Stimulated activated CD8-positive, alpha-beta memory T cell treated with anti-CD3 and anti-CD28 coated beads, Interleukin-15, amount 100 ng/mL, for 4 hours (primary cell): ENCODE results near the gene HNRNPC.
"Not testable (repeated sequence)": the region's sequence is repeated elsewhere in the genome, so short reads cannot be mapped to it uniquely, and the experiment has no call there.

Source experiments
- DNase-seq, 2 donors: peaks; one replicate each; pipeline ENCODE4 v3.0.0-alpha.2; 2020; ENCODE audit warnings: low read depth in 2 of 2

The HNRNPC gene

GRCh38 chr14:21192875-21193535 lies 76.2 kb downstream of the HNRNPC start:
- no peak for DNase-seq

- no peak for DNase-seq
These were observed 76.8 kb downstream of the HNRNPC start for GRCh38 chr14:21192447-21192822.

- DNase-seq = peak; percentile 18 to 20
These were observed 77.3 kb downstream of the HNRNPC start for GRCh38 chr14:21191809-21192446.

GRCh38 chr14:21191261-21191808 lies 77.9 kb downstream of the HNRNPC start:
- DNase-seq = no peak

- no peak for DNase-seq
These were observed 83.8 kb downstream of the HNRNPC start for GRCh38 chr14:21185491-21185890.

GRCh38 chr14:21184254-21184653 lies 85.0 kb downstream of the HNRNPC start:
- DNase-seq = no peak

GRCh38 chr14:21182166-21182565 lies 87.1 kb downstream of the HNRNPC start:
- no peak for DNase-seq

- no peak for DNase-seq
These were observed 98.1 kb downstream of the HNRNPC start for GRCh38 chr14:21171128-21171527.

GRCh38 chr14:21169573-21169972 lies 99.7 kb downstream of the HNRNPC start:
- DNase-seq = no peak

GRCh38 chr14:21168055-21168454 lies 101.2 kb downstream of the HNRNPC start:
- DNase-seq = no peak

GRCh38 chr14:21165670-21166069 lies 103.6 kb downstream of the HNRNPC start:
- not testable (repeated sequence) for DNase-seq

- DNase-seq = not testable (repeated sequence)
These were observed 104.1 kb downstream of the HNRNPC start for GRCh38 chr14:21165002-21165605.

- DNase-seq = no peak
These were observed 105.4 kb downstream of the HNRNPC start for GRCh38 chr14:21163871-21164291.

- DNase-seq = no peak
These were observed 107.2 kb downstream of the HNRNPC start for GRCh38 chr14:21162081-21162480.

GRCh38 chr14:21160061-21160610 lies 109.1 kb downstream of the HNRNPC start:
- no peak for DNase-seq
